ENCODE measurements around the gene MYORG. TPM values are rescaled to one million over a fixed set of nuclear protein-coding genes. Genes with fewer than 3 reads are reported as not detected.

MYORG gene
- total RNA-seq, 1 experiment from 2014 or later, result 5.6 TPM

DNA sequence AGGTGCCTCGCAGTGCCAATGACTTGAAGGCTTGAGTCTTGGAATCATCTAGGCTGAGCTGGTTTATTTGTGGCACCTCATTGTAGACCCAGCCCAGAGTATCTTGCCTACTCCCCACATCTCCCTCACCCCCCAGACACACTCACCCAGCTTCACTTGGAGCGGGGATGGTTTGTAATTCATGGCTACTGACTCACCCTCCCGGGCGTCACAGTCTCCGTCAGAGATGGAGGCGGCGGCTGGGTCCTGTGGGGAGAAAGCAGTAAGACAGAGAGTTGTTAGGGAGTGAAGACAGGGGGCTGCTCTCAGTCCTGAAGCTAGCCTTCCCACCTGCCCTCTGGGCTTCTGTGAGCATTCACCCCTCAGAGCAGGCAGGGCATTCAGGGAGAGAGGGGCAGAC is 29.0 kb upstream of the MYORG start:
- no peak overlapping the region for H2AK5ac ChIP-seq (ENCODE audit: insufficient read length, low read length)
- WGBS (ENCODE audit: extremely low coverage, insufficient read length, low lambda C conversion rate), result no CpG with 5 or more reads among the region's 7 CpGs
- no peak overlapping the region for H3K4me2 ChIP-seq (ENCODE audit: insufficient read depth, insufficient read length, low read length)
- no peak overlapping the region for H3T11ph ChIP-seq (ENCODE audit: low read length)
- no peak overlapping the region for H4K8ac ChIP-seq (replicated peaks; ENCODE audit: insufficient read length, low read depth, low read length)
- H2BK120ac ChIP-seq (ENCODE audit: low read depth, low read length, poor library complexity, severe bottlenecking), result no peak overlapping the region
- H3K36me3 Mint-ChIP-seq (ENCODE audit: insufficient read depth in 1 of 3, low read depth in 3 of 3), result no peaks in the 10 kb centered on the region; a peak in 1 of 7 replicates
- no peak overlapping the region for H3K4ac ChIP-seq (ENCODE audit: low read depth, low read length)
- H2BK20ac ChIP-seq (ENCODE audit: low read depth, low read length, poor library complexity, severe bottlenecking), result no peak overlapping the region
- H3K79me1 ChIP-seq (ENCODE audit: insufficient read depth, low read depth, low read length, poor library complexity, severe bottlenecking), result no peaks in the 10 kb centered on the region
- no peaks in the 10 kb centered on the region for H3K79me2 ChIP-seq (ENCODE audit: insufficient read depth, low read length)
- no peak for DNase-seq
- H2BK12ac ChIP-seq (ENCODE audit: insufficient read length, low read depth, low read length), result no peak overlapping the region
- no peak overlapping the region for H3K27ac Mint-ChIP-seq
- TF ChIP-seq, protein P1, sequence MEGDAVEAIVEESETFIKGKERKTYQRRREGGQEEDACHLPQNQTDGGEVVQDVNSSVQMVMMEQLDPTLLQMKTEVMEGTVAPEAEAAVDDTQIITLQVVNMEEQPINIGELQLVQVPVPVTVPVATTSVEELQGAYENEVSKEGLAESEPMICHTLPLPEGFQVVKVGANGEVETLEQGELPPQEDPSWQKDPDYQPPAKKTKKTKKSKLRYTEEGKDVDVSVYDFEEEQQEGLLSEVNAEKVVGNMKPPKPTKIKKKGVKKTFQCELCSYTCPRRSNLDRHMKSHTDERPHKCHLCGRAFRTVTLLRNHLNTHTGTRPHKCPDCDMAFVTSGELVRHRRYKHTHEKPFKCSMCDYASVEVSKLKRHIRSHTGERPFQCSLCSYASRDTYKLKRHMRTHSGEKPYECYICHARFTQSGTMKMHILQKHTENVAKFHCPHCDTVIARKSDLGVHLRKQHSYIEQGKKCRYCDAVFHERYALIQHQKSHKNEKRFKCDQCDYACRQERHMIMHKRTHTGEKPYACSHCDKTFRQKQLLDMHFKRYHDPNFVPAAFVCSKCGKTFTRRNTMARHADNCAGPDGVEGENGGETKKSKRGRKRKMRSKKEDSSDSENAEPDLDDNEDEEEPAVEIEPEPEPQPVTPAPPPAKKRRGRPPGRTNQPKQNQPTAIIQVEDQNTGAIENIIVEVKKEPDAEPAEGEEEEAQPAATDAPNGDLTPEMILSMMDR (conservative IDR thresholded peaks at IDR 0.05), result no peak
- H3K23me2 ChIP-seq (ENCODE audit: insufficient read length, low read depth, low read length, poor library complexity, severe bottlenecking), result no peaks in the 10 kb centered on the region
- H3K27ac ChIP-seq (ENCODE audit: insufficient read length, low read depth, low read length), result no peak overlapping the region
- no peaks in the 10 kb centered on the region for H3K4me1 ChIP-seq (ENCODE audit: insufficient read depth, low read length)
- no peak overlapping the region for H3K9ac ChIP-seq (ENCODE audit: extremely low read depth, insufficient read length, low read length)
- no peak overlapping the region for H2AFZ ChIP-seq (ENCODE audit: low read length)
- H3K23ac ChIP-seq (ENCODE audit: insufficient read length, low read depth, low read length), result no peak overlapping the region
- no peak overlapping the region for H3K56ac ChIP-seq (ENCODE audit: insufficient read length, low read depth, low read length)
- no peaks in the 10 kb centered on the region for H3K4me1 Mint-ChIP-seq
- H2BK5ac ChIP-seq (ENCODE audit: insufficient read length, low read length), result no peak overlapping the region
- H4K5ac ChIP-seq (ENCODE audit: insufficient read length, low read depth, low read length), result no peak overlapping the region
- H2BK15ac ChIP-seq (ENCODE audit: low read depth, low read length), result no peak overlapping the region
- no peak overlapping the region for H3K4me3 Mint-ChIP-seq
- no peak overlapping the region; the same call in 1 of the 2 replicates for H3K14ac ChIP-seq (ENCODE audit: insufficient read depth, low read length)
- H4K91ac ChIP-seq (ENCODE audit: insufficient read length, low read depth, low read length), result no peak overlapping the region
- H3K9me3 Mint-ChIP-seq, result no peaks in the 10 kb centered on the region
- no peak overlapping the region for H3K18ac ChIP-seq (ENCODE audit: insufficient read length, low read depth, low read length)
- H4K20me1 ChIP-seq (ENCODE audit: control insufficient read depth, insufficient read depth, insufficient read length), result no peaks in the 10 kb centered on the region
- H3K27me3 Mint-ChIP-seq (ENCODE audit: low read depth), result no peaks in the 10 kb centered on the region
- no peaks in the 10 kb centered on the region for H3K9me3 ChIP-seq (ENCODE audit: control insufficient read depth, low read depth, low read length)
- no peaks in the 10 kb centered on the region for H3K27me3 ChIP-seq (ENCODE audit: insufficient read depth, low read length)

Measured in H9 (cell line).